SK-N-SH (cell line): ENCODE results near the gene PLD1. TPM values are rescaled to one million over a fixed set of nuclear protein-coding genes. Genes with fewer than 3 reads are reported as not detected.

ENCODE experiments used
- CTCF ChIA-PET: fragments of 300-600, 350-600 bp; formaldehyde crosslinking; extraction: SDS; loops from one replicate; lab custom pipeline; 2021; lab: Yijun Ruan, JAX
- POLR2A ChIA-PET: fragments of 350-600 bp; sonication (Branson Sonifier 250); formaldehyde crosslinking; extraction: SDS; loops from one replicate; lab custom pipeline; 2020; ENCODE audit warnings: antibody characterized with exemption, inconsistent platforms; lab: Yijun Ruan, JAX
- DNase-seq: peaks from one replicate; pipeline ENCODE4 v3.0.0; 2012
- H2AFZ ChIP-seq: fragments of 200-600 bp; sonication (generic); 2 replicates; pipeline ENCODE4 v1.8.1; 2016; ENCODE audit warnings: antibody characterized with exemption, mild to moderate bottlenecking, low read depth
- H3F3A ChIP-seq: fragments of 200-600 bp; sonication (generic); replicated peaks from 2 replicates; pipeline ENCODE3; 2016; ENCODE audit warnings: antibody characterized with exemption, mild to moderate bottlenecking; ENCODE audit not compliant: insufficient read depth
- H3K27ac ChIP-seq, 2 experiments: fragments of 200-500 bp in 1 of 2; fragments of 200-600 bp in 1 of 2; sonication (Bioruptor generic) in 1 of 2; sonication (generic), shearing (Covaris generic) in 1 of 2; 2 replicates each; pipeline versions ENCODE4 v1.5.1 to v1.6.1; 2014 to 2016; ENCODE audit warnings: low read depth in 2 of 2, inconsistent platforms in 1 of 2, low read length in 1 of 2, mild to moderate bottlenecking in 1 of 2, mixed read lengths in 1 of 2
- H3K27me3 ChIP-seq: fragments of 200-600 bp; sonication (generic), shearing (Covaris generic); 2 replicates; pipeline ENCODE4 v1.6.1; 2016; ENCODE audit warnings: mixed run types; ENCODE audit not compliant: insufficient read depth
- H3K36me3 ChIP-seq, 2 experiments: fragments of 200-500 bp in 1 of 2; fragments of 200-600 bp in 1 of 2; sonication (Bioruptor generic) in 1 of 2; sonication (generic) in 1 of 2; replicated peaks in 1 of 2; 2 replicates each; pipeline versions ENCODE3 to v1.5.1; 2014 to 2016; ENCODE audit warnings: low read length in 1 of 2, mild to moderate bottlenecking in 1 of 2; ENCODE audit not compliant: insufficient read depth in 2 of 2, control insufficient read depth in 1 of 2
- H3K4me1 ChIP-seq, 2 experiments: fragments of 200-500 bp in 1 of 2; fragments of 200-600 bp in 1 of 2; sonication (Bioruptor generic) in 1 of 2; sonication (generic), shearing (Covaris generic) in 1 of 2; 2 replicates each; pipeline versions ENCODE4 v1.5.1 to v1.6.1; 2014 to 2016; ENCODE audit warnings: low read depth in 1 of 2, low read length in 1 of 2, mixed run types in 1 of 2; ENCODE audit not compliant: insufficient read depth in 2 of 2, control insufficient read depth in 1 of 2
- H3K4me2 ChIP-seq: fragments of 200-600 bp; sonication (generic), shearing (Covaris generic); 2 replicates; pipeline ENCODE4 v1.6.1; 2017; ENCODE audit warnings: mixed run types
- H3K4me3 ChIP-seq, 2 experiments: fragments of 200-500 bp in 1 of 2; fragments of 200-600 bp in 1 of 2; sonication (Bioruptor generic) in 1 of 2; sonication (generic), shearing (Covaris generic) in 1 of 2; 2 replicates each; pipeline versions ENCODE4 v1.5.1 to v1.8.1; 2014 to 2016; ENCODE audit warnings: low read depth in 2 of 2, inconsistent platforms in 1 of 2, low read length in 1 of 2, mild to moderate bottlenecking in 1 of 2, mixed read lengths in 1 of 2, moderate library complexity in 1 of 2
- H3K79me2 ChIP-seq: fragments of 200-600 bp; sonication (generic); 2 replicates; pipeline ENCODE4 v1.8.1; 2017; ENCODE audit warnings: mild to moderate bottlenecking; ENCODE audit not compliant: insufficient read depth
- H3K9ac ChIP-seq: fragments of 200-600 bp; sonication (generic); 2 replicates; pipeline ENCODE4 v1.6.1; 2017; ENCODE audit warnings: mixed run types
- H3K9me2 ChIP-seq: fragments of 200-600 bp; sonication (generic); 2 replicates; pipeline ENCODE4 v1.6.1; 2017; ENCODE audit warnings: mixed run types
- H3K9me3 ChIP-seq: fragments of 200-600 bp; sonication (generic); 2 replicates; pipeline ENCODE4 v1.6.1; 2017; ENCODE audit warnings: mixed run types, mild to moderate bottlenecking, moderate library complexity
- H4K20me1 ChIP-seq: fragments of 200-600 bp; sonication (generic); 2 replicates; pipeline ENCODE4 v1.6.1; 2017; ENCODE audit warnings: mild to moderate bottlenecking, mixed run types; ENCODE audit not compliant: insufficient read depth
- CHD2 ChIP-seq: fragments of 150-350 bp; IDR thresholded peaks from 2 replicates; pipeline ENCODE4 v1.6.1; 2018; ENCODE audit warnings: low read length; ENCODE audit not compliant: partially characterized antibody
- ELF1 ChIP-seq: IDR thresholded peaks from 2 replicates; pipeline ENCODE4 v1.4.0; 2012
- EP300 ChIP-seq, 2 experiments: IDR thresholded peaks; 2 replicates each; pipeline versions ENCODE4 v1.4.0 to v1.6.1; 2012; ENCODE audit warnings: borderline replicate concordance in 1 of 2, low read depth in 1 of 2, low read length in 1 of 2
- GABPA ChIP-seq: IDR thresholded peaks from 2 replicates; pipeline ENCODE4 v1.4.0; 2012; ENCODE audit warnings: low read depth, mild to moderate bottlenecking
- IRF3 ChIP-seq: fragments of 150-350 bp; IDR thresholded peaks from 2 replicates; pipeline ENCODE4 v1.6.1; 2016; ENCODE audit warnings: mild to moderate bottlenecking, low read depth, low read length
- JUND ChIP-seq: IDR thresholded peaks from 2 replicates; pipeline ENCODE4 v1.4.0; 2012
- MXI1 ChIP-seq: IDR thresholded peaks from 2 replicates; pipeline ENCODE4 v1.6.1; 2012; ENCODE audit warnings: mild to moderate bottlenecking, low read depth, low read length, improper control_type of control experiment
- NFIC ChIP-seq: IDR thresholded peaks from 2 replicates; pipeline ENCODE4 v1.4.0; 2012; ENCODE audit warnings: borderline replicate concordance
- POLR2AphosphoS5 ChIP-seq: IDR thresholded peaks from 2 replicates; pipeline ENCODE4 v1.6.1; 2012; ENCODE audit warnings: low read depth, low read length
- RXRA ChIP-seq: IDR thresholded peaks from 2 replicates; pipeline ENCODE4 v1.4.0; 2012; ENCODE audit warnings: low read depth, mild to moderate bottlenecking, borderline replicate concordance
- TCF12 ChIP-seq: IDR thresholded peaks from 2 replicates; pipeline ENCODE4 v1.4.0; 2012
- WGBS: methylation state at CpG from one replicate; pipeline ENCODE4 v1.1.6; 2017; ENCODE audit warnings: low lambda C conversion rate; 5-methylcytosine and 5-hydroxymethylcytosine counted together
- polyA plus RNA-seq, 3 experiments: library from polyadenylated mRNA; depleted of rRNA; stranded (reverse); fragments of >200 nt; gene quantifications; 2 replicates each; pipeline ENCODE4 v1.2.3, GENCODE V29; 2012

PLD1 gene
- polyA plus RNA-seq, 1 of the 3 experiments (the other 2 are of a cell fraction) = 6.2 TPM

GRCh38 chr3:171672538-171672937 is 137.7 kb downstream of the PLD1 start:
- no peak overlapping the region for H3K4me2 ChIP-seq
- no peaks in the 10 kb centered on the region for H3K36me3 ChIP-seq
- no peaks in the 10 kb centered on the region for H3K9me3 ChIP-seq
- TF ChIP-seq CHD2 (no peak), NFIC (no peak), TCF12 (no peak), EP300 (IDR thresholded peaks at IDR 0.05; ENCODE audit: borderline replicate concordance in 1 of 2, low read depth in 1 of 2, low read length in 1 of 2) (no peak)
- H3K4me1 ChIP-seq = no peaks in the 10 kb centered on the region
- H3K27ac ChIP-seq = no peak overlapping the region
- H4K20me1 ChIP-seq = no peaks in the 10 kb centered on the region
- H3K9ac ChIP-seq = no peak overlapping the region
- no peak overlapping the region for H2AFZ ChIP-seq
- H3K9me2 ChIP-seq = no peaks in the 10 kb centered on the region
- no peak for DNase-seq
- 95% methylated on average over 5 of the region's 5 CpGs for WGBS
- no peaks in the 10 kb centered on the region for H3F3A ChIP-seq
- ChIA-PET POLR2A (no interaction called here), CTCF (no interaction called here)
- H3K79me2 ChIP-seq = no peaks in the 10 kb centered on the region
- no peaks in the 10 kb centered on the region for H3K27me3 ChIP-seq
- no peak overlapping the region for H3K4me3 ChIP-seq

- Histone ChIP-seq H3K4me1 (no peaks in the 10 kb centered on the region), H4K20me1 (no peaks in the 10 kb centered on the region), H3K27me3 (no peaks in the 10 kb centered on the region), H3K9me3 (no peaks in the 10 kb centered on the region), H3K9me2 (no peaks in the 10 kb centered on the region), H3F3A (no peaks in the 10 kb centered on the region), H3K79me2 (no peaks in the 10 kb centered on the region), H3K4me2 (no peak overlapping the region), H2AFZ (no peak overlapping the region), H3K4me3 (no peak overlapping the region), H3K9ac (no peak overlapping the region), H3K36me3 (no peaks in the 10 kb centered on the region), H3K27ac (no peak overlapping the region)
- 96% methylated on average over 3 of the region's 3 CpGs for WGBS
- CTCF ChIA-PET = interaction anchor here (1.2 to 1.3 kb wide), 2 partner anchors 12 to 101 kb away, joined by 3 to 4 read pairs; no protein-coding TSS in a partner anchor
- TF ChIP-seq POLR2AphosphoS5 = no peak
- no peak for TF ChIP-seq IRF3
- no peak for TF ChIP-seq JUND
- POLR2A ChIA-PET = no interaction called here
- no peak for DNase-seq
Observed at GRCh38 chr3:171672124-171672523, 138.2 kb downstream of the PLD1 start.

- no peak overlapping the region for H3K4me2 ChIP-seq
- TF ChIP-seq MXI1 (no peak), ELF1 (no peak), EP300 (IDR thresholded peaks at IDR 0.05; ENCODE audit: borderline replicate concordance in 1 of 2, low read depth in 1 of 2, low read length in 1 of 2) (no peak), IRF3 (no peak), RXRA (no peak), GABPA (no peak), NFIC (no peak)
- CTCF ChIA-PET = interaction anchor here (1.2 to 1.3 kb wide), 2 partner anchors 11 to 101 kb away, joined by 3 to 4 read pairs; no protein-coding TSS in a partner anchor
- H3K9me2 ChIP-seq = no peaks in the 10 kb centered on the region
- no peak for DNase-seq
- H3K27ac ChIP-seq = no peak overlapping the region
- H4K20me1 ChIP-seq = no peaks in the 10 kb centered on the region
- H3K79me2 ChIP-seq = no peaks in the 10 kb centered on the region
- no peaks in the 10 kb centered on the region for H3K9me3 ChIP-seq
- no peak overlapping the region for H3K9ac ChIP-seq
- no peaks in the 10 kb centered on the region for H3K4me1 ChIP-seq
- no peaks in the 10 kb centered on the region for H3K36me3 ChIP-seq
- 87% methylated on average over 4 of the region's 4 CpGs for WGBS
- POLR2A ChIA-PET = no interaction called here
- H3K4me3 ChIP-seq = no peak overlapping the region
- no peaks in the 10 kb centered on the region for H3F3A ChIP-seq
- H3K27me3 ChIP-seq = no peaks in the 10 kb centered on the region
- H2AFZ ChIP-seq = no peak overlapping the region
Observed at GRCh38 chr3:171671709-171672108, 138.6 kb downstream of the PLD1 start.
